ENCODE results near the gene ZC3HAV1. TPM values are rescaled to one million over a fixed set of nuclear protein-coding genes. Genes with fewer than 3 reads are reported as not detected.

The ZC3HAV1 gene
- total and polyA plus RNA-seq, 2 of the 13 experiments (the other 11 are each of a cell fraction or from before 2014, with no cell fraction given), result 12.7 to 23.7 TPM

- TF ChIP-seq ZHX2 (IDR thresholded peaks at IDR 0.05; ENCODE audit: low read depth), result no peak
- TF ChIP-seq ZHX2 (CRISPR knock-in tag; IDR thresholded peaks at IDR 0.05; ENCODE audit: borderline replicate concordance), result no peak
- no peak for TF ChIP-seq ZNF644 (CRISPR knock-in tag; IDR thresholded peaks at IDR 0.05; ENCODE audit: low read depth)
- TF ChIP-seq PITX1 (CRISPR knock-in tag; IDR thresholded peaks at IDR 0.05), result no peak
- no peak for TF ChIP-seq HCFC1 (IDR thresholded peaks at IDR 0.05; ENCODE audit: low read depth, low read length)
- no peak for TF ChIP-seq DDIT3 (CRISPR knock-in tag; IDR thresholded peaks at IDR 0.05)
- TF ChIP-seq ATF5 (CRISPR knock-in tag; IDR thresholded peaks at IDR 0.05; ENCODE audit: low read depth), result no peak
- no peak for TF ChIP-seq TGIF2 (CRISPR knock-in tag; IDR thresholded peaks at IDR 0.05)
These were observed 50.6 kb downstream of the ZC3HAV1 start (continued) for GRCh38 chr7:139058943-139059342.
